ENCODE measurements around the gene SERPINA7.

SERPINA7 gene, protein sequence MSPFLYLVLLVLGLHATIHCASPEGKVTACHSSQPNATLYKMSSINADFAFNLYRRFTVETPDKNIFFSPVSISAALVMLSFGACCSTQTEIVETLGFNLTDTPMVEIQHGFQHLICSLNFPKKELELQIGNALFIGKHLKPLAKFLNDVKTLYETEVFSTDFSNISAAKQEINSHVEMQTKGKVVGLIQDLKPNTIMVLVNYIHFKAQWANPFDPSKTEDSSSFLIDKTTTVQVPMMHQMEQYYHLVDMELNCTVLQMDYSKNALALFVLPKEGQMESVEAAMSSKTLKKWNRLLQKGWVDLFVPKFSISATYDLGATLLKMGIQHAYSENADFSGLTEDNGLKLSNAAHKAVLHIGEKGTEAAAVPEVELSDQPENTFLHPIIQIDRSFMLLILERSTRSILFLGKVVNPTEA

GRCh38 chrX:106038625-106039024 is at the start of gene SERPINA7:
TSS of gene SERPINA7 (minus strand) at chrX:106038727. CDS start at chrX:106037058, 1,669 bp downstream.
- Mint-ChIP-seq H3K27me3 (ENCODE audit: low read depth) (no peaks in the 10 kb centered on the region), H3K27ac (no peak within 1 kb of the TSS), H3K9me3 (no peaks in the 10 kb centered on the region), H3K36me3 (ENCODE audit: low read depth) (no peaks in the 10 kb centered on the region), H3K4me1 (ENCODE audit: low read depth) (no peaks in the 10 kb centered on the region), H3K4me3 (no peak within 1 kb of the TSS)
- no peak for DNase-seq (ENCODE audit: low spot score)

DNA sequence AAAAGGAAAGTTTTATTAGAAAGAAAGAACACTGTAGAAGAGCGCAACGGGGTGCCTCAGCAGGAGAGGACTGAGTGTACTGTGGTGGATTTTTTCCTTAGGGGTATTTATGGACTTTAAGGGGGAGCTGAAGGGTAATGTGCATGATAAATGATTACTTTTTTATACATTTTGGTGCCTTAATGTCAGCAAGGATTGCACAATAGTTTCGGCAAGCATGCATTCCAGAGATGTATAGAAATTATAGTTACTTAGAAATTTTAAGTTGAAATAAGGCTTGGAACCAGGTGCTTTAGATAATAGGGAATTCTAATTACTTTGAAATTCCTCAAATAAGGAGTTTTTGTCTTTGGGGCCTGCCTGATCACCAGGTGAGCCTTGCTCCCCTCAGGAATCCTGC is 30.5 kb upstream of the SERPINA7 start:
- Mint-ChIP-seq H3K36me3 (ENCODE audit: low read depth) (no peaks in the 10 kb centered on the region), H3K27ac (no peak overlapping the region), H3K4me1 (ENCODE audit: low read depth) (no peaks in the 10 kb centered on the region), H3K9me3 (peaks cover 7% of the 10 kb centered on the region), H3K27me3 (ENCODE audit: low read depth) (no peaks in the 10 kb centered on the region), H3K4me3 (no peak overlapping the region)
- DNase-seq (ENCODE audit: low spot score), result no peak

DNA sequence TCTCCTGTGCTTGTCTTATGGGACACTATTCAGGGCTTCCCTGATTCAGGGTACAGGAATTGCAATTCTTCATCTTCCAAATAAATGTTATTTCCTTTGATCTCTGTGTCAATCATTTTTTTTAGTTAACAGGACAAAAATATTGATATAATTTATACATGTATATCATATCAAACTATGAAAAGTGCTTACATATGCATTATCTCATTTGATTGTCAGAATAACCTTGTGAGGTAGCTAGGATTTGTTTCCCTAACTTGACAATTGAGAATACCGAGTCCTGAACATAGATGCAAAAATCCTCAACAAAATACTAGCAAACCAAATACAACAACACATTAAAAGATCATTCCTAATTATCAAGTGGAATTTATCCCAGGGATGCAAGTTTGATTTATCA is 11.5 kb upstream of the SERPINA7 start:
- H3K27me3 Mint-ChIP-seq (ENCODE audit: low read depth), result no peaks in the 10 kb centered on the region
- H3K9me3 Mint-ChIP-seq, result no peaks in the 10 kb centered on the region
- H3K4me1 Mint-ChIP-seq (ENCODE audit: low read depth), result no peaks in the 10 kb centered on the region
- H3K4me3 Mint-ChIP-seq, result no peak overlapping the region
- no peak overlapping the region for H3K27ac Mint-ChIP-seq
- no peak for DNase-seq (ENCODE audit: low spot score)
- no peaks in the 10 kb centered on the region for H3K36me3 Mint-ChIP-seq (ENCODE audit: low read depth)

DNA sequence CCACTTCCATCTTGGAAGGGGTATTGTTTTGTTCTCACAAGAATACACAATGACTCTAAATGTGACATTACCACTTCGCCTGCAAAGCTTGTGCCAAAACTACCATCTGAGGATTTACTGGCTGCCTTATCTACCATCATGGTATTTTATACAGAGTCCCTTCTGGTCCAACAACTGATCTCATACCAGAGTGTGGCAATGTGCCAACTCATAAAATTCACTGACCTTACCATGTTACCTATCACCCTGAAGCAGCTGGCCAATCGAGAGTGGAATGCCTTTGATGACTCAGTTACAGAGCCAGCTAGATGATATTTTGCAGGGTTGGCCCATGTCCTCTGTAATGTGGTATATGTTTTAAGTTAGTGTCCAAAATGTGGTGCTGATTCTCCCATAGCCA is 3.8 kb upstream of the SERPINA7 start:
- Mint-ChIP-seq H3K27me3 (ENCODE audit: low read depth) (no peaks in the 10 kb centered on the region), H3K27ac (no peak overlapping the region), H3K36me3 (ENCODE audit: low read depth) (no peaks in the 10 kb centered on the region), H3K9me3 (no peaks in the 10 kb centered on the region), H3K4me1 (ENCODE audit: low read depth) (no peaks in the 10 kb centered on the region), H3K4me3 (no peak overlapping the region)
- DNase-seq (ENCODE audit: low spot score), result no peak

- no peaks in the 10 kb centered on the region for H3K9me3 Mint-ChIP-seq
- no peak overlapping the region for H3K27ac Mint-ChIP-seq
- no peaks in the 10 kb centered on the region for H3K4me1 Mint-ChIP-seq (ENCODE audit: low read depth)
- no peaks in the 10 kb centered on the region for H3K36me3 Mint-ChIP-seq (ENCODE audit: low read depth)
- DNase-seq (ENCODE audit: low spot score), result no peak
- no peaks in the 10 kb centered on the region for H3K27me3 Mint-ChIP-seq (ENCODE audit: low read depth)
- no peak overlapping the region for H3K4me3 Mint-ChIP-seq
Observed at GRCh38 chrX:106040861-106041260, 2.3 kb upstream of the SERPINA7 start.

DNA sequence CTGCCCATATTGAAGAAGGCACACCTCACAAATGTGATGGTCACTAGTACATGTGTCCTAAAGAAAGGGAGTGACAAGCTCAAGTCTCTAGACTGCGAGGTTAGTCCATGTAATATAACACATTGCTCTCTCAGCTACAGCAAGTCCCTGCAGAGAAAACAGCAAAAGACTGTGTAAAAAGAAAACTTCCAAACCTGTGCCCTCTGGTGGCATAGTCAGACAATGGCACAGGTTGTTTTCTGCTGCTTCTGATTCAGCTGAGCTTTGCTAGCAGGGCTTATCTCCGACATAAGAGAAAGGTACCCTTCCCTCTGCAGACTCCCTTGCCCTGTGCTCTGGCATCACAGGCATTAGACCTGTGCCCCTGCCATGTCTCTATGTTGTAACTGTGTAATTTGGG is 1.4 kb upstream of the SERPINA7 start:
- no peak for DNase-seq (ENCODE audit: low spot score)
- Mint-ChIP-seq H3K9me3 (no peaks in the 10 kb centered on the region), H3K27ac (no peak overlapping the region), H3K27me3 (ENCODE audit: low read depth) (no peaks in the 10 kb centered on the region), H3K4me1 (ENCODE audit: low read depth) (no peaks in the 10 kb centered on the region), H3K36me3 (ENCODE audit: low read depth) (no peaks in the 10 kb centered on the region), H3K4me3 (no peak overlapping the region)

- Mint-ChIP-seq H3K27ac (no peak overlapping the region), H3K4me1 (ENCODE audit: low read depth) (no peaks in the 10 kb centered on the region), H3K27me3 (ENCODE audit: low read depth) (no peaks in the 10 kb centered on the region), H3K9me3 (no peaks in the 10 kb centered on the region), H3K4me3 (no peak overlapping the region), H3K36me3 (ENCODE audit: low read depth) (no peaks in the 10 kb centered on the region)
- no peak for DNase-seq (ENCODE audit: low spot score)
Observed at GRCh38 chrX:106037835-106038473, 573 bp downstream of the SERPINA7 start.

DNA sequence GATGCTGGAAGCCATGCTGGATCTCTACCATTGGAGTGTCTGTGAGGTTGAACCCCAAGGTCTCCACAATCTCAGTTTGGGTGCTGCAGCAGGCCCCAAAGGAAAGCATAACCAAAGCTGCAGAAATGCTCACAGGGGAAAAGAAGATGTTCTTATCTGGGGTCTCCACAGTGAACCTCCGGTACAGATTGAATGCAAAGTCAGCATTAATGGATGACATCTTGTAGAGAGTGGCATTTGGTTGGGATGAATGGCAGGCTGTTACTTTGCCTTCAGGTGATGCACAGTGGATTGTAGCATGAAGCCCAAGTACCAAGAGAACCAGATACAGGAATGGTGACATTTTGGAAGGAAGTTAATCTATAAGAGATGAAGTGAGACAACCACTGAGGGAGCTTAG is 1.8 kb downstream of the SERPINA7 start:
- H3K9me3 Mint-ChIP-seq, result no peaks in the 10 kb centered on the region
- H3K36me3 Mint-ChIP-seq (ENCODE audit: low read depth), result no peaks in the 10 kb centered on the region
- no peak overlapping the region for H3K4me3 Mint-ChIP-seq
- no peak overlapping the region for H3K27ac Mint-ChIP-seq
- DNase-seq (ENCODE audit: low spot score), result no peak
- no peaks in the 10 kb centered on the region for H3K4me1 Mint-ChIP-seq (ENCODE audit: low read depth)
- no peaks in the 10 kb centered on the region for H3K27me3 Mint-ChIP-seq (ENCODE audit: low read depth)

DNA sequence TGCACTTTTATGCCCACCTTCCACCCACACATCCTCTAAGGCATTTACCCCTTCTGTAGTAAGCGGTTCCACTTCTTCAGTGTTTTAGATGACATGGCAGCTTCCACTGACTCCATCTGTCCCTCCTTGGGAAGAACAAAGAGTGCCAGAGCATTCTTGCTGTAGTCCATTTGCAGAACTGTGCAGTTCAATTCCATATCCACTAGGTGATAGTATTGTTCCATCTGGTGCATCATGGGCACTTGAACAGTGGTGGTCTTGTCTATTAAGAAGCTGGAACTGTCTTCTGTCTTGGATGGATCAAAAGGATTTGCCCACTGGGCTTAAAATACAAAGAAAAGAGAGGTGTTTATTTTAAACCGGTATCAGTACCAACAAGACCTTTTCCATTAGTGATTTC is 3.5 kb downstream of the SERPINA7 start:
- H3K36me3 Mint-ChIP-seq (ENCODE audit: low read depth), result no peaks in the 10 kb centered on the region

GRCh38 chrX:106023947-106024346 is 14.6 kb downstream of the SERPINA7 start:
- Mint-ChIP-seq H3K9me3 (no peaks in the 10 kb centered on the region), H3K27me3 (ENCODE audit: low read depth) (no peaks in the 10 kb centered on the region), H3K36me3 (ENCODE audit: low read depth) (no peaks in the 10 kb centered on the region), H3K4me3 (no peak overlapping the region), H3K27ac (no peak overlapping the region), H3K4me1 (ENCODE audit: low read depth) (no peaks in the 10 kb centered on the region)
- DNase-seq (ENCODE audit: low spot score), result no peak

More for the DNA sequence above, 3.5 kb downstream of the SERPINA7 start:
- Mint-ChIP-seq H3K4me1 (ENCODE audit: low read depth) (no peaks in the 10 kb centered on the region), H3K9me3 (no peaks in the 10 kb centered on the region), H3K4me3 (no peak overlapping the region), H3K27ac (no peak overlapping the region), H3K27me3 (ENCODE audit: low read depth) (no peaks in the 10 kb centered on the region)
- DNase-seq (ENCODE audit: low spot score), result no peak

DNA sequence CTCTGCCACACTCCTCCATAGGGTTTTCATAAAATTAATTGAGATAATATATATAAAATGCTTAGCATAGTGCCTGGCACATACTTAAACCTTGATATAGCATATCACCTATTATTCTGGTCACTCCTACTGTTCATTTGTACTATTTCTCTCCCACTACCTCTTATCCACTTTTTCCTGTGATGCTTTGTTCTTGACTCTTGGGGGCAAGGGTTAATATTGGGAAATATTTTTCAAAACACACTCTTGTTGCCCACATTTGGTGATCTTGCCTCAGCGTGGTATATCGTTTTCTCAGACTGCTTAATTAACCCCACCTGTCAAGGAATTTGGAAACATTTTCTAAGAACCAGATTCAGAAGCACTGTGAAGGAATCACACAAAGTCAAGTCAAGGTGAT is 16.3 kb downstream of the SERPINA7 start:
- Mint-ChIP-seq H3K27ac (no peak overlapping the region), H3K27me3 (ENCODE audit: low read depth) (no peaks in the 10 kb centered on the region), H3K4me3 (no peak overlapping the region), H3K9me3 (no peaks in the 10 kb centered on the region), H3K36me3 (ENCODE audit: low read depth) (no peaks in the 10 kb centered on the region), H3K4me1 (ENCODE audit: low read depth) (no peaks in the 10 kb centered on the region)
- DNase-seq (ENCODE audit: low spot score), result no peak

DNA sequence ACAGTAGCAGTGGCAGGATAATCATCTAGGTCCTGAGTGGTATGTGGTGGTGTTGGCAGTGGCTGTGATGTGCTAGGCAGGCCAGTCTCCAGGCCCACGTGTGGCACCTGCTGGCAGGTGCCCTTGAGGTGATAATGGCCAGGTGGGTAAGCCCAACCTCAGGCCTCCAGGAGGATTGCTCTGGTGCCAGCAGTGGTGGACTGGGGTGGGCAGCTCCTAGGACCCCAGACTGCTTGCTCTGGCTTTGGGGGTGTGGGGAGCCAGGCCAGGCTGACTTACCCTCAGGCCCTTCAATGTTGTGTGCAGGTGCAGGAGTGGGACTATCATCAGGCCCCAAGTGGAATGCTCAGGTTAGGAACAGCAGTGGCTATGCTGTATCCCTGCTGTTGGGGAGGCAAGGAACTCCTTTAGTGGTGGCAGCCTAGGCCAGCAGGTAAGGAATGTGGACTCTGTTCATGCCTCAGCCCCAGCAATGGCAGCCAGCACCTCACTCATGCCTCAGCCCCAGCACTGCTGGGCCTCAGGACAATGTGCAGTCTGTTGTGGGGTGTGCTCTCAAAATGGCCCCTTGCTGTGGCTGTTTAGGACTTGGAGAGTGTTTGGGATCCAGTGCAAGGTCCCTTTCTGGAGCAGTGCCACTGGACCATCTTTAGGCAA is 24.3 kb downstream of the SERPINA7 start:
- DNase-seq (ENCODE audit: low spot score), result no peak
- Mint-ChIP-seq H3K27me3 (ENCODE audit: low read depth) (no peaks in the 10 kb centered on the region), H3K36me3 (ENCODE audit: low read depth) (no peaks in the 10 kb centered on the region), H3K4me1 (ENCODE audit: low read depth) (no peaks in the 10 kb centered on the region), H3K27ac (no peak overlapping the region), H3K4me3 (no peak overlapping the region), H3K9me3 (peaks cover 5% of the 10 kb centered on the region)

DNA sequence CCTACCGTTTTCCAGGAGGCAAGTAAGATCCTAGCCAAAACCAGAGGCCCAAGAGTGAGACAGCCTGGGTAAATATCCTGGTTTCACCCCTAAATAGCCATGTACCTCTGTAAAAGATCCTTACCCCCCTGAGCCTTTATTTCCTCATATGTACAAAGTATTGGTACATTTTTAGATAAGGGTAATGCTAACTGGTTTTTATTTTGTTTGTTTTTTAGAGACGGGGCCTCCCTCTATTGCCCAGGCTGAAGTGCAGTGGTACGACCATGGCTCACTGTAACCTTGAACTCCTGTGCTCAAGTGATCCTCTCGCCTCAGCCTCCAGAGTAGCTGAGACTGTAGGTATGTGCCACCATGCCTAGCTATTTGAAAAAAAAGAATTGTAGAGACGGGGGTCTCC is 29.4 kb downstream of the SERPINA7 start:
- H3K36me3 Mint-ChIP-seq (ENCODE audit: low read depth), result no peaks in the 10 kb centered on the region
- H3K27me3 Mint-ChIP-seq (ENCODE audit: low read depth), result no peaks in the 10 kb centered on the region
- DNase-seq (ENCODE audit: low spot score), result no peak
- no peaks in the 10 kb centered on the region for H3K4me1 Mint-ChIP-seq (ENCODE audit: low read depth)
- no peak overlapping the region for H3K4me3 Mint-ChIP-seq
- no peak overlapping the region for H3K27ac Mint-ChIP-seq
- peaks cover 5% of the 10 kb centered on the region for H3K9me3 Mint-ChIP-seq

GRCh38 chrX:106007815-106008214 is 30.7 kb downstream of the SERPINA7 start:
- Mint-ChIP-seq H3K36me3 (ENCODE audit: low read depth) (no peaks in the 10 kb centered on the region), H3K27me3 (ENCODE audit: low read depth) (no peaks in the 10 kb centered on the region), H3K9me3 (peaks cover 5% of the 10 kb centered on the region), H3K4me1 (ENCODE audit: low read depth) (no peaks in the 10 kb centered on the region), H3K4me3 (no peak overlapping the region), H3K27ac (no peak overlapping the region)
- DNase-seq (ENCODE audit: low spot score), result no peak
